ENCODE data around the gene DPP6.
"Not testable (repeated sequence)": the region's sequence is repeated elsewhere in the genome, so short reads cannot be mapped to it uniquely, and the experiment has no call there.

The DPP6 gene

GRCh38 chr7:154915600-154915999, 863.4 kb downstream of the DPP6 start:
- in situ Hi-C loops (cut with HindIII; ENCODE audit: low pct_unique_long_range_greater_than_20kb, low sequenced_read_pairs), result no loop called here

GRCh38 chr7:154916381-154916780, 864.2 kb downstream of the DPP6 start:
- in situ Hi-C loops (cut with HindIII; ENCODE audit: low pct_unique_long_range_greater_than_20kb, low sequenced_read_pairs), result no loop called here
- DNase-seq (ENCODE audit: low read depth in 1 of 2, low spot score in 1 of 2), result no peak
- no peak for TF ChIP-seq JUND (IDR thresholded peaks at IDR 0.05; ENCODE audit: low read depth)

More at GRCh38 chr7:154915600-154915999, 863.4 kb downstream of the DPP6 start:
- DNase-seq (ENCODE audit: low read depth in 1 of 2, low spot score in 1 of 2), result no peak
- no peak for TF ChIP-seq JUND (IDR thresholded peaks at IDR 0.05; ENCODE audit: low read depth)

- in situ Hi-C loops (cut with HindIII; ENCODE audit: low pct_unique_long_range_greater_than_20kb, low sequenced_read_pairs), result no loop called here
- DNase-seq (ENCODE audit: low read depth in 1 of 2, low spot score in 1 of 2), result no peak
- TF ChIP-seq JUND (IDR thresholded peaks at IDR 0.05; ENCODE audit: low read depth), result no peak
Measured at GRCh38 chr7:154916856-154917807, 864.9 kb downstream of the DPP6 start.

GRCh38 chr7:154917808-154918160, 865.6 kb downstream of the DPP6 start:
- in situ Hi-C loops (cut with HindIII; ENCODE audit: low pct_unique_long_range_greater_than_20kb, low sequenced_read_pairs), result no loop called here
- no peak for TF ChIP-seq JUND (IDR thresholded peaks at IDR 0.05; ENCODE audit: low read depth)

GRCh38 chr7:154918266-154918665, 866.1 kb downstream of the DPP6 start:
- no peak for DNase-seq (ENCODE audit: low read depth in 1 of 2, low spot score in 1 of 2)
- no peak for TF ChIP-seq JUND (IDR thresholded peaks at IDR 0.05; ENCODE audit: low read depth)
- in situ Hi-C loops (cut with HindIII; ENCODE audit: low pct_unique_long_range_greater_than_20kb, low sequenced_read_pairs), result no loop called here

More at GRCh38 chr7:154917808-154918160, 865.6 kb downstream of the DPP6 start:
- no peak for DNase-seq (ENCODE audit: low read depth in 1 of 2, low spot score in 1 of 2)

- in situ Hi-C loops (cut with HindIII; ENCODE audit: low pct_unique_long_range_greater_than_20kb, low sequenced_read_pairs), result no loop called here
- TF ChIP-seq JUND (IDR thresholded peaks at IDR 0.05; ENCODE audit: low read depth), result no peak
- DNase-seq (ENCODE audit: low read depth in 1 of 2, low spot score in 1 of 2), result no peak
Measured at GRCh38 chr7:154918741-154919140, 866.5 kb downstream of the DPP6 start.

- peak in 1 of 2 experiments; percentile 28 for DNase-seq (ENCODE audit: low read depth in 1 of 2, low spot score in 1 of 2)
- no peak for TF ChIP-seq JUND (IDR thresholded peaks at IDR 0.05; ENCODE audit: low read depth)
- in situ Hi-C loops (cut with HindIII; ENCODE audit: low pct_unique_long_range_greater_than_20kb, low sequenced_read_pairs), result no loop called here
Measured at GRCh38 chr7:154919344-154920225, 867.4 kb downstream of the DPP6 start.

GRCh38 chr7:154922472-154922871, 870.3 kb downstream of the DPP6 start:
- DNase-seq (ENCODE audit: low read depth in 1 of 2, low spot score in 1 of 2); in situ Hi-C loops (cut with HindIII; ENCODE audit: low pct_unique_long_range_greater_than_20kb, low sequenced_read_pairs): not testable (repeated sequence)

GRCh38 chr7:154927624-154928125, 875.5 kb downstream of the DPP6 start:
- no peak for TF ChIP-seq JUND (IDR thresholded peaks at IDR 0.05; ENCODE audit: low read depth)
- DNase-seq (ENCODE audit: low read depth in 1 of 2, low spot score in 1 of 2), result peak; percentile 16 to 86
- in situ Hi-C loops (cut with HindIII; ENCODE audit: low pct_unique_long_range_greater_than_20kb, low sequenced_read_pairs), result no loop called here

- DNase-seq (ENCODE audit: low read depth in 1 of 2, low spot score in 1 of 2), result peak; percentile 48 to 95
- in situ Hi-C loops (cut with HindIII; ENCODE audit: low pct_unique_long_range_greater_than_20kb, low sequenced_read_pairs), result no loop called here
Measured at GRCh38 chr7:154928136-154929005, 876.2 kb downstream of the DPP6 start.

GRCh38 chr7:154929006-154929726, 877.0 kb downstream of the DPP6 start:
- in situ Hi-C loops (cut with HindIII; ENCODE audit: low pct_unique_long_range_greater_than_20kb, low sequenced_read_pairs), result no loop called here
- TF ChIP-seq JUND (IDR thresholded peaks at IDR 0.05; ENCODE audit: low read depth), result no peak
- DNase-seq (ENCODE audit: low read depth in 1 of 2, low spot score in 1 of 2), result peak in 1 of 2 experiments; percentile 16

More at GRCh38 chr7:154928136-154929005, 876.2 kb downstream of the DPP6 start:
- no peak for TF ChIP-seq JUND (IDR thresholded peaks at IDR 0.05; ENCODE audit: low read depth)
